Measurements from ENCODE around the gene USP3. TPM values are rescaled to one million over a fixed set of nuclear protein-coding genes. Genes with fewer than 3 reads are reported as not detected.

USP3 gene
- total and polyA plus RNA-seq, 9 donors, result 15.0 to 34.5 (median 22.0) TPM

- 43% methylated on average over 2 of the region's 6 CpGs for WGBS (ENCODE audit: insufficient coverage)
- peak; percentile 75 for DNase-seq
- no peak overlapping the region for H3K27ac ChIP-seq (ENCODE audit: low read length)
- H3K36me3 ChIP-seq (ENCODE audit: control insufficient read depth, insufficient read depth, low read length), result peaks cover 2% of the 10 kb centered on the region
- H3K27me3 ChIP-seq (ENCODE audit: control insufficient read depth, insufficient read depth, low read length), result no peaks in the 10 kb centered on the region
- no peaks in the 10 kb centered on the region for H3K9me3 ChIP-seq (replicated peaks; ENCODE audit: control insufficient read depth, low read depth, low read length)
- no peak overlapping the region for H3K4me3 ChIP-seq (ENCODE audit: low read length)
- no peaks in the 10 kb centered on the region for H3K4me1 ChIP-seq (ENCODE audit: control insufficient read depth, insufficient read depth, low read length)
Measured at GRCh38 chr15:63539521-63539920, 35.1 kb downstream of the USP3 start.

- H3K27ac ChIP-seq (ENCODE audit: low read length), result no peak overlapping the region
- no peak overlapping the region for H3K4me3 ChIP-seq (ENCODE audit: low read length)
- no peaks in the 10 kb centered on the region for H3K4me1 ChIP-seq (ENCODE audit: control insufficient read depth, insufficient read depth, low read length)
- peaks cover 2% of the 10 kb centered on the region for H3K36me3 ChIP-seq (ENCODE audit: control insufficient read depth, insufficient read depth, low read length)
- no peak for DNase-seq
- no peaks in the 10 kb centered on the region for H3K27me3 ChIP-seq (ENCODE audit: control insufficient read depth, insufficient read depth, low read length)
- H3K9me3 ChIP-seq (replicated peaks; ENCODE audit: control insufficient read depth, low read depth, low read length), result no peaks in the 10 kb centered on the region
Measured at GRCh38 chr15:63539998-63540397, 35.6 kb downstream of the USP3 start.

GRCh38 chr15:63540449-63540848 lies 36.1 kb downstream of the USP3 start:
- no CpG with 5 or more reads among the region's 4 CpGs for WGBS (ENCODE audit: insufficient coverage)
- Histone ChIP-seq H3K36me3 (ENCODE audit: control insufficient read depth, insufficient read depth, low read length) (peaks cover 2% of the 10 kb centered on the region), H3K27ac (ENCODE audit: low read length) (no peak overlapping the region)

GRCh38 chr15:63544258-63545026 lies 40.0 kb downstream of the USP3 start:
- no peaks in the 10 kb centered on the region for H3K27me3 ChIP-seq (ENCODE audit: control insufficient read depth, insufficient read depth, low read length)
- WGBS (ENCODE audit: insufficient coverage), result 80% methylated on average over 3 of the region's 5 CpGs
- H3K36me3 ChIP-seq (ENCODE audit: control insufficient read depth, insufficient read depth, low read length), result peaks cover 2% of the 10 kb centered on the region
- no peaks in the 10 kb centered on the region for H3K9me3 ChIP-seq (replicated peaks; ENCODE audit: control insufficient read depth, low read depth, low read length)
- no peak overlapping the region for H3K4me3 ChIP-seq (ENCODE audit: low read length)
- peak; percentile 28 for DNase-seq
- H3K4me1 ChIP-seq (ENCODE audit: control insufficient read depth, insufficient read depth, low read length), result no peaks in the 10 kb centered on the region
- no peak overlapping the region for H3K27ac ChIP-seq (ENCODE audit: low read length)

More at GRCh38 chr15:63540449-63540848, 36.1 kb downstream of the USP3 start:
- Histone ChIP-seq H3K4me3 (ENCODE audit: low read length) (no peak overlapping the region), H3K9me3 (replicated peaks; ENCODE audit: control insufficient read depth, low read depth, low read length) (no peaks in the 10 kb centered on the region), H3K27me3 (ENCODE audit: control insufficient read depth, insufficient read depth, low read length) (no peaks in the 10 kb centered on the region), H3K4me1 (ENCODE audit: control insufficient read depth, insufficient read depth, low read length) (no peaks in the 10 kb centered on the region)
- no peak for DNase-seq

GRCh38 chr15:63545520-63545919 lies 41.1 kb downstream of the USP3 start:
- Histone ChIP-seq H3K27ac (ENCODE audit: low read length) (no peak overlapping the region), H3K4me1 (ENCODE audit: control insufficient read depth, insufficient read depth, low read length) (no peaks in the 10 kb centered on the region), H3K9me3 (replicated peaks; ENCODE audit: control insufficient read depth, low read depth, low read length) (no peaks in the 10 kb centered on the region), H3K36me3 (ENCODE audit: control insufficient read depth, insufficient read depth, low read length) (no peaks in the 10 kb centered on the region), H3K4me3 (ENCODE audit: low read length) (no peak overlapping the region), H3K27me3 (ENCODE audit: control insufficient read depth, insufficient read depth, low read length) (no peaks in the 10 kb centered on the region)
- DNase-seq, result no peak
- whole genome bisulfite sequencing (ENCODE audit: insufficient coverage), result 95% methylated on average over 3 of the region's 10 CpGs

GRCh38 chr15:63551400-63551799 lies 47.0 kb downstream of the USP3 start:
- Histone ChIP-seq H3K27ac (ENCODE audit: low read length) (no peak overlapping the region), H3K9me3 (replicated peaks; ENCODE audit: control insufficient read depth, low read depth, low read length) (no peaks in the 10 kb centered on the region), H3K4me3 (ENCODE audit: low read length) (no peak overlapping the region), H3K4me1 (ENCODE audit: control insufficient read depth, insufficient read depth, low read length) (no peaks in the 10 kb centered on the region), H3K27me3 (ENCODE audit: control insufficient read depth, insufficient read depth, low read length) (no peaks in the 10 kb centered on the region), H3K36me3 (ENCODE audit: control insufficient read depth, insufficient read depth, low read length) (no peaks in the 10 kb centered on the region)
- DNase-seq, result no peak
- WGBS (ENCODE audit: insufficient coverage), result no CpG with 5 or more reads among the region's 1 CpG

- H3K9me3 ChIP-seq (replicated peaks; ENCODE audit: control insufficient read depth, low read depth, low read length), result no peaks in the 10 kb centered on the region
- no peaks in the 10 kb centered on the region for H3K27me3 ChIP-seq (ENCODE audit: control insufficient read depth, insufficient read depth, low read length)
- no peaks in the 10 kb centered on the region for H3K4me1 ChIP-seq (ENCODE audit: control insufficient read depth, insufficient read depth, low read length)
- H3K36me3 ChIP-seq (ENCODE audit: control insufficient read depth, insufficient read depth, low read length), result peaks cover 9% of the 10 kb centered on the region
- H3K27ac ChIP-seq (ENCODE audit: low read length), result peak overlapping the region; percentile 38
- H3K4me3 ChIP-seq (ENCODE audit: low read length), result no peak overlapping the region
- 25% methylated on average over 1 of the region's 3 CpGs for WGBS (ENCODE audit: insufficient coverage)
- peak; percentile 66 for DNase-seq
Measured at GRCh38 chr15:63553388-63553791, 49.0 kb downstream of the USP3 start.

GRCh38 chr15:63554337-63554927 lies 50.0 kb downstream of the USP3 start:
- Histone ChIP-seq H3K9me3 (replicated peaks; ENCODE audit: control insufficient read depth, low read depth, low read length) (no peaks in the 10 kb centered on the region), H3K4me3 (ENCODE audit: low read length) (no peak overlapping the region), H3K36me3 (ENCODE audit: control insufficient read depth, insufficient read depth, low read length) (peaks cover 10% of the 10 kb centered on the region), H3K4me1 (ENCODE audit: control insufficient read depth, insufficient read depth, low read length) (no peaks in the 10 kb centered on the region), H3K27ac (ENCODE audit: low read length) (no peak overlapping the region), H3K27me3 (ENCODE audit: control insufficient read depth, insufficient read depth, low read length) (no peaks in the 10 kb centered on the region)
- no CpG with 5 or more reads among the region's 2 CpGs for WGBS (ENCODE audit: insufficient coverage)
- no peak for DNase-seq

GRCh38 chr15:63555507-63555906 lies 51.1 kb downstream of the USP3 start:
- no peak for DNase-seq
- H3K27me3 ChIP-seq (ENCODE audit: control insufficient read depth, insufficient read depth, low read length), result no peaks in the 10 kb centered on the region
- H3K4me3 ChIP-seq (ENCODE audit: low read length), result no peak overlapping the region
- no peak overlapping the region for H3K27ac ChIP-seq (ENCODE audit: low read length)
- no peaks in the 10 kb centered on the region for H3K4me1 ChIP-seq (ENCODE audit: control insufficient read depth, insufficient read depth, low read length)
- H3K9me3 ChIP-seq (replicated peaks; ENCODE audit: control insufficient read depth, low read depth, low read length), result no peaks in the 10 kb centered on the region
- H3K36me3 ChIP-seq (ENCODE audit: control insufficient read depth, insufficient read depth, low read length), result peaks cover 16% of the 10 kb centered on the region

- 49% methylated on average over 3 of the region's 6 CpGs for WGBS (ENCODE audit: insufficient coverage)
- no peak for DNase-seq
- H3K4me1 ChIP-seq (ENCODE audit: control insufficient read depth, insufficient read depth, low read length), result no peaks in the 10 kb centered on the region
- no peaks in the 10 kb centered on the region for H3K27me3 ChIP-seq (ENCODE audit: control insufficient read depth, insufficient read depth, low read length)
- no peak overlapping the region for H3K27ac ChIP-seq (ENCODE audit: low read length)
- no peaks in the 10 kb centered on the region for H3K9me3 ChIP-seq (replicated peaks; ENCODE audit: control insufficient read depth, low read depth, low read length)
- H3K4me3 ChIP-seq (ENCODE audit: low read length), result no peak overlapping the region
- peaks cover 23% of the 10 kb centered on the region for H3K36me3 ChIP-seq (ENCODE audit: control insufficient read depth, insufficient read depth, low read length)
Measured at GRCh38 chr15:63556246-63556645, 51.9 kb downstream of the USP3 start.

Measured in muscle of leg (tissue), 11 donors.